Ectodermal cell (in vitro differentiated cells): ENCODE data around the gene VKORC1L1.
"Not testable (repeated sequence)": the region's sequence is repeated elsewhere in the genome, so short reads cannot be mapped to it uniquely, and the experiment has no call there.

Experiments used
- H3K27ac ChIP-seq: 2 replicates; pipeline ENCODE4 v1.7.0; 2013; ENCODE audit warnings: mild to moderate bottlenecking, low read depth, low read length; ENCODE audit not compliant: insufficient read depth, poor library complexity, severe bottlenecking
- H3K27me3 ChIP-seq: 2 replicates; pipeline ENCODE4 v1.7.0; 2013; ENCODE audit warnings: mild to moderate bottlenecking, low read length; ENCODE audit not compliant: insufficient read depth, control insufficient read depth, poor library complexity, severe bottlenecking
- H3K36me3 ChIP-seq: one replicate; pipeline ENCODE4 v1.7.0; 2013; ENCODE audit warnings: low read length; ENCODE audit not compliant: control insufficient read depth, insufficient read depth
- H3K4me1 ChIP-seq: one replicate; pipeline ENCODE4 v1.7.0; 2013; ENCODE audit warnings: low read length; ENCODE audit not compliant: control insufficient read depth, insufficient read depth
- H3K4me3 ChIP-seq: 2 replicates; pipeline ENCODE4 v1.7.0; 2013; ENCODE audit warnings: low read depth, low read length, control low read depth; ENCODE audit not compliant: insufficient read depth
- H3K9me3 ChIP-seq: 2 replicates; pipeline ENCODE4 v1.7.0; 2013; ENCODE audit warnings: mild to moderate bottlenecking, low read length, moderate library complexity; ENCODE audit not compliant: control insufficient read depth
- WGBS, 2 experiments: methylation state at CpG; one replicate each; pipeline ENCODE4 v1.1.7; 2013; ENCODE audit warnings: missing lambda C conversion rate in 2 of 2; 5-methylcytosine and 5-hydroxymethylcytosine counted together

Gene VKORC1L1

GRCh38 chr7:65988503-65988902 is 115.6 kb downstream of the VKORC1L1 start:
- H3K9me3 ChIP-seq, H3K27ac ChIP-seq, H3K27me3 ChIP-seq, H3K36me3 ChIP-seq, H3K4me1 ChIP-seq, H3K4me3 ChIP-seq: not testable (repeated sequence)
- 91 to 100% methylated on average over 1 of the region's 1 CpG for WGBS, 2 experiments

- Histone ChIP-seq H3K27ac (no peak overlapping the region), H3K4me1 (no peaks in the 10 kb centered on the region), H3K4me3 (no peak overlapping the region), H3K27me3 (no peaks in the 10 kb centered on the region), H3K9me3 (no peaks in the 10 kb centered on the region), H3K36me3 (no peaks in the 10 kb centered on the region)
- 56 to 60% methylated on average over 3 of the region's 3 CpGs for WGBS, 2 experiments
Measured at GRCh38 chr7:65989694-65990080, 116.8 kb downstream of the VKORC1L1 start.

GRCh38 chr7:65991829-65992228 is 119.0 kb downstream of the VKORC1L1 start:
- H3K27me3 ChIP-seq, H3K36me3 ChIP-seq, H3K9me3 ChIP-seq, H3K4me1 ChIP-seq, H3K27ac ChIP-seq, H3K4me3 ChIP-seq: not testable (repeated sequence)
- 89 to 96% methylated on average over 5 of the region's 5 CpGs for WGBS, 2 experiments

- 87 to 98% methylated on average over 4 of the region's 4 CpGs for WGBS, 2 experiments
- H3K4me1 ChIP-seq: no peaks in the 10 kb centered on the region
- no peak overlapping the region for H3K4me3 ChIP-seq
- no peak overlapping the region for H3K27ac ChIP-seq
- no peaks in the 10 kb centered on the region for H3K36me3 ChIP-seq
- H3K27me3 ChIP-seq: no peaks in the 10 kb centered on the region
- no peaks in the 10 kb centered on the region for H3K9me3 ChIP-seq
Measured at GRCh38 chr7:65992526-65992925, 119.7 kb downstream of the VKORC1L1 start.

GRCh38 chr7:65994984-65995383 is 122.1 kb downstream of the VKORC1L1 start:
- H3K9me3 ChIP-seq, H3K27ac ChIP-seq, H3K36me3 ChIP-seq, H3K27me3 ChIP-seq, H3K4me3 ChIP-seq, H3K4me1 ChIP-seq: not testable (repeated sequence)
- WGBS, 2 experiments: no CpG with 5 or more reads among the region's 1 CpG

- H3K27ac ChIP-seq, H3K4me3 ChIP-seq, H3K27me3 ChIP-seq, H3K4me1 ChIP-seq, H3K36me3 ChIP-seq, H3K9me3 ChIP-seq: not testable (repeated sequence)
- no CpG with 5 or more reads among the region's 5 CpGs for WGBS, 2 experiments
Measured at GRCh38 chr7:66000823-66001417, 128.0 kb downstream of the VKORC1L1 start.

GRCh38 chr7:66005115-66005671 is 132.3 kb downstream of the VKORC1L1 start:
- not testable (repeated sequence) for H3K27me3 ChIP-seq, H3K36me3 ChIP-seq, H3K4me3 ChIP-seq, H3K9me3 ChIP-seq, H3K4me1 ChIP-seq, H3K27ac ChIP-seq
- 86 to 87% methylated on average over 8 of the region's 8 CpGs for WGBS, 2 experiments

GRCh38 chr7:66007232-66007631 is 134.4 kb downstream of the VKORC1L1 start:
- Histone ChIP-seq H3K4me1 (no peaks in the 10 kb centered on the region), H3K27me3 (no peaks in the 10 kb centered on the region), H3K36me3 (no peaks in the 10 kb centered on the region), H3K9me3 (no peaks in the 10 kb centered on the region), H3K27ac (no peak overlapping the region), H3K4me3 (no peak overlapping the region)
- 90 to 95% methylated on average over 2 to 6 of the region's 6 CpGs for WGBS, 2 experiments
